Astrocyte of the spinal cord (primary cell): ENCODE results near the gene TMPRSS3.

Source experiments
- DNase-seq: peaks from one replicate; pipeline ENCODE4 v3.0.0; 2011; ENCODE audit warnings: low read depth, low spot score
- H3K4me3 ChIP-seq: 2 replicates; pipeline ENCODE4 v1.5.1; 2011; ENCODE audit warnings: low read depth, mild to moderate bottlenecking, low read length, moderate library complexity
- CTCF ChIP-seq: IDR thresholded peaks from 2 replicates; pipeline ENCODE4 v1.5.1; 2012; ENCODE audit warnings: low read depth, mild to moderate bottlenecking, low read length, inconsistent platforms
- in situ Hi-C: cut with HindIII; loops from 2 replicates; pipeline ENCODE4 v1.10.0; 2017; ENCODE audit warnings: low sequenced_read_pairs

The TMPRSS3 gene

DNA sequence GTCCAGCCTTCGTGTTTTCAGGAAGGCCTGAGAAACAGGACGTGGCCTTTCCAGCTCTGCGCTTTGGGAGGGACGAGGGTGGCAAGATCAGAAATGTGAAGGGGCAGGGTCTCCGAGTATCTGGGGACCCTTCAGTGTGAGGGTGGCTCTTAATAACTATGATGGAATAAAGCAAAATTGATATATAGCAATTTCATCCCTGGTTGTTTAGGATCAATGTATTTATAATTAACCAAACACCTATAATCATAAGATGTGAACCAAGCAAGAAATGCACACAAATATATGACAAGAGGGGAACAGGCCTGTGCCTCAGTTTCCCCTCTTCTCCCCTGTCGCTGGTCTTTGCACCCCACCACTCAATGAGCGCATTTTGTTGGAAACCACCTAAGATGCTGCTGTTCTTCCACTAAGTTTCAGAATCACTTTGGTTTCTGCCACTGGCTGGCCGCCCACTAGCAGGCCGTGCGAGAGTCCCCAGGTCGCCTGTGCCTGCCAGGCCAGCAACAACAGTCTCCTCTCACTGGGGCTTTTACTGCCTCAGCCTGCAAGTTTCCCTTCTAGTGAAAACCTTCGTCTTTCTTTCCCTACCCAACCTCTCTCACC is 44.4 kb upstream of the TMPRSS3 start:
- in situ Hi-C loops: no loop called here
- no peak overlapping the region for H3K4me3 ChIP-seq
- DNase-seq: no peak
- no peak for TF ChIP-seq CTCF

GRCh38 chr21:42439284-42440186 is 43.7 kb upstream of the TMPRSS3 start:
- DNase-seq: no peak
- in situ Hi-C loops: no loop called here
- no peak for TF ChIP-seq CTCF
- H3K4me3 ChIP-seq: no peak overlapping the region

DNA sequence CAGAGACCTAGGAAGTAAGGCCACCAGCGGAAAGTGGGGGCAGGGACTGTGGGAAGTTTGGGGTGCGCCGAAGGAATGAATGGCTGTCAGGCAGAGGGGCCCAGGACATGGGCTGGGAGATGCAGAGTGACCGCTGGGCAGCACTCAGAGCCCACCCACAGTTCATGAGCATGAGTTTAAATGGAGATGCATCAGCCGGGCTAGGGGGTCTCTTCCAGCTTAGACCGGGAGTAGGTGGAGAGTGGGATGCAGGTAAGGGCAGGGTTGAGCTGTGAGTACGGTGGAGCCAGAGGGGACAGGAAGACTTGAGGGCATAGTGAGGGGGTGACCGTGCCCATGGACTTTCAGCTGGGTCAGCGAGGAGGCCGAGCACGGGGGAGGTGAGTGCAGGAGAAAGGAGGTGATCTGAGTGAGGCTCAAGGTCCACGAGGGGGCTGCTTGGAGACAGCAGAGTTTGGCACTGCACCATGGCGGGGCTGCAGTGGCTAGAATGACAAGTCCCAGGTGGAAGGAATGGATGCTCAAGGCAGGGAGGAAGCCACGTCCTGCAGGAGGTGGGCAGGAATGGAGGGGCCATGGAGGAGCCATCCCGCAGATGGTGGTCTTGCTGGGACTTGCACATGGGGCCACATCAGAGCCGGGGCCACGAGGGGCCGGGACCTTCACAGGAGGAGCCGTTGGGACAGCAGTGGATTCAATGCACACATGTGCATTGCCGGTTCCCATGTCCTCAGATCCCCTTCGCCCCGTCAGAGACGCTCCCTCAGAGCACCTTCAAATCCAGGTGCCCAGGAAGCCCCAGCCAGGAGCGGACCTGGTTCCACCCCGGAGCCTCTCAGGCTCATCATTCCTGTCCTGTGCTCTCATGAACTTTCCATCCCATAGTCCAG is 42.7 kb upstream of the TMPRSS3 start:
- DNase-seq: no peak
- H3K4me3 ChIP-seq: no peak overlapping the region
- in situ Hi-C loops: no loop called here
- TF ChIP-seq CTCF: no peak

DNA sequence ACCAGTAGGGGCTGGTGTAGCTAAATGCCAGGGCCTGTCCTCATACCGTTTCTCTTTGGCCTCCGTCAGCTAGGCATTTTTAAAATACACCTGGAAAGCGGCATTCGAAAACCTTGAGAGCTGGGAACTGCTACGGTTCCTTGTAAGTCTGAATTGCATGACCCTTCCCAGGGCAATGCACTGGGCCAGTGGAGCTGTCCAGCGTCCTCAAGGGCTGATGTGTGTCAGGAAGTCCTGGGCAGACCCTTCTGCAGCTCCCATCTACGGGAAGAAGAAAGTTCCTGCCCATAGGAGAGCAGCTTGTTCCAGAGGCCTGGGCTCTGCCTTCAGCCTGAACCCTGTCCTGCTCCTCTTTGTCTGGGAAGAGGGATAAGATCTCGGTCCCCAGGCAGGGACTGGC is 41.9 kb upstream of the TMPRSS3 start:
- in situ Hi-C loops: no loop called here
- TF ChIP-seq CTCF: no peak
- no peak overlapping the region for H3K4me3 ChIP-seq
- DNase-seq: no peak

- H3K4me3 ChIP-seq: no peak overlapping the region
- DNase-seq: no peak
- TF ChIP-seq CTCF: no peak
- in situ Hi-C loops: no loop called here
Observed at GRCh38 chr21:42436914-42437313, 41.1 kb upstream of the TMPRSS3 start.

GRCh38 chr21:42435833-42436232 is 40.0 kb upstream of the TMPRSS3 start:
- DNase-seq: no peak
- no peak overlapping the region for H3K4me3 ChIP-seq
- TF ChIP-seq CTCF: no peak
- in situ Hi-C loops: no loop called here
